ENCODE data around the gene PTPN23.

PTPN23 gene

GRCh38 chr3:47370887-47371697 is 9.7 kb upstream of the PTPN23 start:
- DNase-seq = peak; percentile 29

GRCh38 chr3:47374587-47374986 is 6.2 kb upstream of the PTPN23 start:
- DNase-seq = no peak

DNA sequence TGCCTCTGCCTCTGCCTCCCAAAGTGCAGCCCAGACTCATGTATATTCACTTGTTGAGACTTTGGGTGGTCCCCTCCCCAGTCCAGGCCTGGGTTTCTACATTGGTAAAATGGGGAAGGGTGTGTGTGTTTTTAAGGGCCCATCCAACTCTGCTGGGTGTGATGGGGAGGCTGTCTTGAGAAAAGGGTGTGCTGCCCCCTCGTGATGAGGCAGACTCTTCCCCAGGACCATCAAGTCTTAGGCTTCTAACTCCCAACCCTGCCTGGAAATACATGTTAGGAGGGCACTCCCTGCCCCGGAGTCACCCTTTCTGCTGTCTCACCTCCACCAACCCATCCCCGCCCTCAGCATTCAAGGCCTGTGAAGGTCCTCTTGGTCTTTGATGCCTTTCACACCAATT is 4.4 kb upstream of the PTPN23 start:
- no peak for DNase-seq

DNA sequence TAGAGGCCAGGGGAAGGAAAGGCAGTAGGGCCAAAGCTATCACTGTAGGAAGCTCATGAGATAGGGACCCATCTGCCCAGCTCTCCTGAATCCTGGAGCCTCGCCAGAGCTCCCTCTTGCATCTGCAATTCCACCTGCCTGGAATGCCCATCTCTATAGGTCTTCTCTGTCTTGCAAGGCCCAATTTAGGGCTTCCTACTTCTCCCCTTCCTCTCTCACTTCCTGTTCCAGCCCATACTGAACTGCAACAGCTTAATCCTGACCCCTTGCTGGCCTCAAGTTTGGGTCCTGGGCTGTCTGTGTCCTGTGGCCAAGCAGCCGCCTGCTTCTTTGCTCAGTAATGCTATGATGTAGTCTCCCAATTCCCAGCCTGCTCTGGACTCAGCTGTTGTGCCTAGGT is 3.6 kb upstream of the PTPN23 start:
- no peak for DNase-seq

DNA sequence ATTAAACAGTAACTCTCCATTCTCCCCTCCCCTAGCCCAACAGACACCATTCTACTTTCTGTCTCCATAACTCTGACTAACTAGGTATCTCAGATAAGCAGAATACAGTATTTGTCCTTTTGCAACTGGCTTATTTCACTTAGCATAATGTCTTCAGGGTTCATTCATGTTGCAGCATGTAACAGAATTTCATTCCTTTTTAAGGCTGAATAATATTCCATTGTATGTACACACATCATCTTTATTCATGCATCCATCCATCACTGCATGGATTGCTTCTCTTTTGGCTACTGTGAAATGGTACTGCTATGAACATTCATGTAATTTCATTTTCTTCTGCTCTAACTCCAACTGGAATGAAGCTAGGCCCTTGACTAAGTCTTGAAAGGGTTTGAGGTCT is 2.0 kb upstream of the PTPN23 start:
- DNase-seq = no peak

GRCh38 chr3:47379411-47379899 is 1.4 kb upstream of the PTPN23 start:
- DNase-seq = no peak

DNA sequence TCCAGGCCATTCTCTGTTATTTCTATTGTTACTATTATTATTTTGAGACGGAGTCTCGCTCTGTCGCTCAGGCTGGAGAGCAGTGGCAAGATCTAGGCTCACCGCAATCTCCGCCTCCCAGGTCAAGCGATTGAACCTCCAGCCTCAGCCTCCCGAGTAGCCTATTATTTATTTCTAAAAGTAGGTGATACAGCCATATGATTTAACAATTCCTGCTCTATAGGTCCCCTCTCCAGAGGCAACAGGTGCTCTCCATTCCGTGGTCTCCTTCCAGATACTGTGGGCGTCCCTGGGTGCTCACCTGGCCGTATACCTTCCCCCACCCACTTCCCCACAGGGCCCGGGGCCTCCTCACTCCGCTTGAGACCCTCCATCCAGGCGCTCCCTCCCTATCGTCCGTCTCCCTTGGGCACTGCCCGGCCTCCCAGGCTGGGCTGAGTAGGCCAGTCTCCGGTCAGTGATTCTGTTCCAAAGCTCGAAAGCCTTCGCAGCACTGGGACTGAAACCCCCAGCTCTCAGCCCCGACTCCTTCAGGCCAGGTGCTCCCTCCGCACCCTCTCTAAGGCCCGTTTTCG is 708 bp upstream of the PTPN23 start:
- no peak for DNase-seq

GRCh38 chr3:47381317-47382157 is 716 bp downstream of the PTPN23 start:
- DNase-seq = peak; percentile 78

DNA sequence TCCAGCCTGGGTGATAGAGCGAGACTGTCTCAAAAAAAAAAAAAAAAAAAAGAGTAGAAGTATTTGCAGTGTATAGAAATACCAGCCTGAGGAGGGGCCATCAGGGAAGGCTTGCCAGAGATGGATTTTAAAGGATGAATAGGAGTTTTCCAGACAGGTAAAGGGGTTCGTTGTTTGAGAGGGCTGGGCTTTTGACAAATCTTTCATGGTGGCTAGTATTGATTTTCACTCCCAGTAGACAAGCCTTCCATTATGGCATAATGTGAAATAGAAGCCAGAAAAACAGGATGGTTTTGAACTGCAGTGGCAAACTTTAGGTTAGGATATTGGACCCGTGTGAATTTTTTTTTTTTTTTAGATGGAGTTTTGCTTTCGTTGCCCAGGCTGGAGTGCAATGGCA is 3.6 kb downstream of the PTPN23 start:
- no peak for DNase-seq

GRCh38 chr3:47385007-47385406 is 4.2 kb downstream of the PTPN23 start:
- DNase-seq = no peak

GRCh38 chr3:47385796-47386195 is 5.0 kb downstream of the PTPN23 start:
- DNase-seq = no peak

DNA sequence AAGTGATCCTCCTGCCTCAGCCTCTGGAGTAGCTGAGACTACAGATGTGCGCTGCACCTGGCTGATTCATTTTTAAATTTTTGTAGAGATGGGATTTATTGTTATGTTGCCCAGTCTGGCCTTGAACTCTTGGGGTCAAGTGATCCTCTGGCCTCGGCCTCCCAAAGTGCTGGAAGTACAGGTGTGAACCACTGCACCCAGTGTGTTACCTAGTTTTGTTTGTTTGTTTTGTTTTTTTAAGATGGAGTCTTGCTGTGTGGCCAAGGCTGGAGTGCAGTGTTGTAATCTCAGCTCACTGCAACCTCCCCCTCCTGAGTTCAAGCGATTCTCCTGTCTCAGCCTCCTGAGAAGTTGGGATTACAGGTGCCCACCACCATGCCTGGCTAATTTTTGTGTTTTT is 12.1 kb downstream of the PTPN23 start:
- DNase-seq = no peak

DNA sequence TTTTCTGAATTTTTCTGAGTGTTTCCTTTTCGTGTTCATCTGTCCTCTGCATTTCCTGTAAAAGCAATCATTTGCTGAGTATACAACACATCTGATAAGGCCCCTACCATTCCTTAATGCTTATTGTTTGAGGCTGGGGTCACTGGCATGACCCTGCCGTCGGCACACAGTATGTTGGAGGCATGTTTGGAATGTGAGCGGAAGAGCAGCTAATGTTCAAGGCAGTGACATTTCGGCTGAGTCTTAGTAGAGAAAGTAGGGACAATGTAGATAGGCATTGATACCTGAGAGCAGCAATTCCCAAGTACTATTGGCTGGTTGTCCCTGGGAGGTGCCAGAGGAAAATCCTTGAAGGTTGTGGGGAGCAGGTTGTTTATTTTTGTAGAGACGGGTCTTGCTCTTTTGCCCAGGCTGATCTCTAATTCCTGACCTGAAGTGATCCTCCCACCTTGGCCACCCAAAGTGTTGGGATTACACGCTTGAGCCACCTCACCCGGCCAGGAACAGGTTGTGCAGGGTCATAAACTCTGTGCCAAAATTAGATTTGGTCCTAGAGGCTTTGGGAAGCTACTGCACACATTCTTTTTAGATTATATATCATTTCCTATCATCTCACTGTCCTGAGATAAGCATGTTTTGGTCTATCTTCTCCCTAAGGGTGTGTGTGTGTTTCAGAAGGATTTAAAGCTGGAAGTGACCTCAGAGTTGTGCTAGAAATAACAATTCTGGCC is 13.5 kb downstream of the PTPN23 start:
- DNase-seq = no peak

DNA sequence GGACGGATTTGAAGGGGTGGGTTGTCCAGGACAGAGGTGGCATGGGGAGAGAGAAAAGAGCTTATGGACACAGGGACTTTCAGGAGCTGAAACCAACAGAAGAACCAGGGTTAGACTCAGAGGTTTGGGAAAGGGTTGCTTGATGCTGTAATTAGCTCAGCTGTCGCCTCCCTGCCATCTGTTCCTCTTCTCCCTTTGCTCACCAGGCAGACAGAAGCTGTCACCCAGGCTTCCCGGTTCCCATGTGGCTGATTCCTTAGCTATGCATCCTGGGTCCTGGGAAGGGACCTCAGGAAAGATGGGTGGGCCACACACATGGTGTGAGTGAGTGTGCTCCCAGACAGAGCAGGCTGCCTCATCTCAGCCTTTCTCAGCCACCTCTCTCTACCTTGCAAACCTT is 14.1 kb downstream of the PTPN23 start:
- no peak for DNase-seq

DNA sequence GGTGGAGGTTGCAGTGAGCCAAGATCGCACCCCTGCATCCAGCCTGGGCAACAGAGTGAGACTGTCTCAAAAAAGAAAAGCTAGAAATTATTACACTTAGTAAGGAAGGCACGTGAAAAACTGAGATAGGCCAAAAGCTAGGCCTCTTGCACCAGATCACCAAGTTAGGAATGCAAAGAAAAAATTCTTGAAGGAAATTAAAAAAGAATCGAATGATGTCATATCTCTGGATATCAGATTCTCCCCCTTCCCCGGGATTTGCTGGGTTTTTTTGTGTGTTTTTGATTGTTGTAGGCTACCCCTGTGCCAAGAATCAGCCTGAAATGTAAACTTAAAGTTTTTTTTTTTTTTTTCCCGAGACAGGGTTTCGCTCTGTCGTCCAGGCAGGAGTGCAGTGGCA is 17.4 kb downstream of the PTPN23 start:
- no peak for DNase-seq

GRCh38 chr3:47399016-47399415 is 18.2 kb downstream of the PTPN23 start:
- DNase-seq = no peak

DNA sequence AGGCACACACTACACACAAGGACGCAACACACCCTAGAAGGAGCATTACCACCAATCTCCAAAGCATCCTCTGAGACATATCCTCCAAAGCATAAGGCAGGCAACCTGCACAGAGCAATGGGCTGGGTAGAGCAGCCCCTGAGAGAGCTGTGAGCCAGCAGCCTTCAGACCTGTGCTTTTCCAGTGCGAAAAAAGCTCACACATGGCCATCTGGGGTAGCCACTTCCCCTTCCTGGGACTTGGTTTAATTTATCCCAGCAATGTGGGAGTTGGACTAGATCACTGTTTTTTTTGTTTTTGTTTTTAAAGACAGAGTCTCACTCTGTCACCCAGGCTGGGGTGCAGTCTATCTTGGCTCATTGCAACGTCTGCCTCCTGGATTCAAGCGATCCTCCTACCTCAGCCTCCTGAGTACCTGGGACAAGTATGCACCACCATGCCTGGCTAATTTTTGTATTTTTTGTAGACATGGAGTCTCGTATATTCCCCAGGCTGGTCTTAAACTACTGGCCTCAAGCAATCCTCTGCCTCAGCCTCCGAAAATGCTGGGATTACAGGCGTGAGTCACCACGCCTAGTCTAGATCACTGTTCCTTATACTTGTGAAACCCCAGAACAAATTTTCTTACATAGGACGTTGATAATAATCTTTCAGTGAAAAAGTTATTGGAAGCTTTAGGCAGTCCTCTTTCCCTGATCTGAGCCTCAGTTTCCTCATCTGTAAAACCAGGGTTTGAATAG is 18.9 kb downstream of the PTPN23 start:
- DNase-seq = no peak

- no peak for DNase-seq
These were observed 23.6 kb downstream of the PTPN23 start for GRCh38 chr3:47404431-47404876.

DNA sequence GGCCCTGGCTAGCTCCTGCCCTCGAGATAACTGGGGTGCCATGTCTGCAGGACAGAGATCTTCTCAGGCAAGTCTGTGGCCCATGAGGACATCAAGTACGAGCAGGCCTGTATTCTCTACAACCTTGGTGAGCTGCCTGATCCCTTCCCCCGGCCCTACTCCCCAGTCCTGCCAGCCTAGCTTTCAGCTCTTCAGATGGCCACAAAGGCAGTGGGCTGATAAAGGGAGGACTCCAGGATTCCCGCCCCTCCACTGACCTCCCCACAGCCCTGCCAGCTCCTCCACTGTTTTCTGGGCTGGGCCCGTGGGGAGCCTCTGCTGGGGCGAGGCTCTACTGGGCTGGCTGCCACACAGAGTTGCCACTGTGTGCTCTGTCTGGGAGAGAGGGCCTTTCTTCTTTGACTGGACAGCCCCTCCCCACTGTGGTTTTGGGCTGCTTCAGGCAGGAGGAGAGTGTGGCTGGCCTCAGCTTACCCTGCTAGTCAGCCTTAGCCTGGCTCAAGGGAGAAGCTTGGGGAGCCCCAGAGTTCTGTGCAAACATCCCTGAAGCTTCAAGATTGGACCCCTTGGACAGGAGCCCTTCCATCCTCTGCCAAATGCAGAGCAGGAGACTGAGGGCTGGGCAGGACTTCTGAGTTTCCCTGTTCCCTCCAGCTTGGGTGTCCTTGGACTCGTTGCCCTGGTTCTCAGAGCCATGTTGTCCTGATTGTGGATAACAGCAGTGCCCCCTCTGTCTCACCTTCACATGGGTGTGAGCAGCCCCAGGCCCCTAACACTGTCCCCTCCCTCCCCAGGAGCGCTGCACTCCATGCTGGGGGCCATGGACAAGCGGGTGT is 24.4 kb downstream of the PTPN23 start:
- no peak for DNase-seq

DNA sequence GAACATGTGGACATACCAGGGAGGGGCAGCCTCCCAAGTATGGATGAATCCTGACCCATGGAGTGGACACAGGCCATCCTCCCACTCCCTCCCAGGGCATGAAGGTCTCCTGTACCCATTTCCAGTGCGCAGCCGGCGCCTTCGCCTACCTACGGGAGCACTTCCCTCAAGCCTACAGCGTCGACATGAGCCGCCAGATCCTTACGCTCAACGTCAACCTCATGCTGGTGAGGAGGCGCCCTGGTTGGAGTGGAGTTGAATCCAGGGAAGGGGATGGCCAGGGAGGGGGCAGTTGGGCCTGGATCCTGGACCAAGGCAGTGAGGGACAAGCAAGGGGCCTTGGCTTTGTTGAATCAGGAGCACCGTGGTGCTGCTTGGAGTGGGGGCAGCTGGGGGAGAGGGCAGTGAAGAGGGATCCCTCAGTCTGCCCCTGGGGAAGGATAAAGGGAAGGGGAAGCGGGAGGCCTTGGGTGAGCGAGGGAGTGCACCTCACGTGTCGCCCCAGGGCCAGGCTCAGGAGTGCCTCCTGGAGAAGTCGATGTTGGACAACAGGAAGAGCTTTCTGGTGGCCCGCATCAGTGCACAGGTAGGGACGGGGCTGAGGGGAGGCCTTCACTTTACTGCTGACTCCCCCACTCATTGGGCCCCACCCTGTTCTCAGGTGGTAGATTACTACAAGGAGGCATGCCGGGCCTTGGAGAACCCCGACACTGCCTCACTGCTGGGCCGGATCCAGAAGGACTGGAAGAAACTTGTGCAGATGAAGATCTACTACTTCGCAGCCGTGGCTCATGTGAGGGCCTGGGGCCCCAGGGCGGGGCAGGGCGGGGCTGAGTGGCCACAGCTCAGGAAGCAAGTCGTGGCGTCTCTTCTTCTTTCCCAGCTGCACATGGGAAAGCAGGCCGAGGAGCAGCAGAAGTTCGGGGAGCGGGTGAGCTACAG is 25.3 kb downstream of the PTPN23 start:
- DNase-seq = no peak
